HG03045 (cell line): ENCODE measurements around the gene C17orf107.
A peak's percentile ranks its signal among the peaks of the same experiment; 100 is the strongest.
"Not testable (repeated sequence)": the region's sequence is repeated elsewhere in the genome, so short reads cannot be mapped to it uniquely, and the experiment has no call there.

Experiments
- ATAC-seq: cut with Tn5 transposase; IDR thresholded peaks from one replicate; pipeline ENCODE4 v1.9.1; 2021; ENCODE audit warnings: mild to moderate bottlenecking, moderate library complexity; ENCODE audit not compliant: unreplicated experiment

Gene C17orf107

GRCh38 chr17:4899341-4900230 is at the start of gene C17orf107:
TSS of gene C17orf107 (plus strand) at chr17:4899536. CDS start at chr17:4899763, 227 bp downstream.
- ATAC-seq: peak; percentile 58

DNA sequence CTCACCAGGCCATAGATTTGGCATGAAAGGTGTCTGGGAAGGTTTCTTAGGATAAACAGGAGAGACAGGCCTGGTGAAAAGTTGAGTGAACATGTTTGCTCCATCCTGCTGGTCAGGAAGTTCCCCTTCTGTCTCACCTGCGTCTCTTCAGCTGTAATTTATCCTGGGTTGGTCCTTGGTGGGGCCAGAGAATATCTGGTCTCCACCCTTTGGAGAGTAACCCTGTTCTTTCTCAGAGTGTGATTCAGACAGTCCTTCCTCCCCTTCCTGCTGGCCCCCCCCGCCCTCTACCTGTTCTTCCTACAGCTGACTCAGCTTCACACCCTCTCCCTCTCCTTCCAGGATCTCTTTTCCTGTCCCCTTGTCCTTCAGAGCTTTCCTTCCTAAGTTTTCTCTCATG is 49.1 kb upstream of the C17orf107 start:
- ATAC-seq: no peak

GRCh38 chr17:4851084-4851483 is 48.3 kb upstream of the C17orf107 start:
- no peak for ATAC-seq

- no peak for ATAC-seq
Measured at GRCh38 chr17:4852567-4853207, 46.6 kb upstream of the C17orf107 start.

- ATAC-seq: no peak
Measured at GRCh38 chr17:4853208-4853671, 46.1 kb upstream of the C17orf107 start.

GRCh38 chr17:4854111-4854681 is 45.1 kb upstream of the C17orf107 start:
- ATAC-seq: no peak

GRCh38 chr17:4856271-4856936 is 42.9 kb upstream of the C17orf107 start:
- no peak for ATAC-seq

DNA sequence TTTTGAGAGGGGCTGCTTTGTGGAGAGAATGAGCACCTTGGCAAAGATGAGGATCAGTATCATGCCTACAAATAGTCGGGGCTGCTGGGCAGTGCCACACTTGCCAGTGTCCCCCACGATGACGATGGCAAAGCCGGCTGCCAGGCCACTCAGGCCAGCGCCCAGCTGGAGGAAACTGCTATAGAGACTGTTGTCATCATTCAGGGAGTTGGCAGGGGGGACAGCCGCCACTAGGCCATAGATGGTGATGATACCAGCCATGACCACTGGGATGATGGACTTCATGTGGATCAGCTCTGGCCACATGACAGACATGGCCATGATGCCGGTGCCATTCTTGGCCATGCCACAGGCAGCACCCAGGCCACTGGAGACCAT is 42.4 kb upstream of the C17orf107 start:
- ATAC-seq: no peak

- not testable (repeated sequence) for ATAC-seq
Measured at GRCh38 chr17:4857347-4857746, 42.0 kb upstream of the C17orf107 start.

GRCh38 chr17:4858068-4858881 is 41.1 kb upstream of the C17orf107 start:
- ATAC-seq: no peak

DNA sequence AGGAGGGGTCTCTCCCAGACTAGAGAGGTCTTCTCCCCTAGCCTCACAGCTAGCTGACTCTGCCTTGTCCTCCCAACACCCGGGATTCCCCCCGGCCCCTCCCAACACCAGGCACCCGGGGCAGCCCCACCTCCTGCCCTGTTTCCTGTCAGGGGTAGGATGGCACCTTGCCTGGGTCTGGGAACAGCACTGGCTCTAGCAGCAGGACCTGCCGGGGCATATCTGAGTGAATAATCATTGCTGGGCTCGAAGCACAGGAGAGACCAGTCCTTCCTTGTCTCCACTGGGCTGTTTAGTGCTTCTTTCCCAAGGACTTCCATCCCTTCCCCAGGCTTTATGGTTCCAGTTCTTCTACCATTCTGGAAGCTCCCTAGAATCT is 40.5 kb upstream of the C17orf107 start:
- ATAC-seq: no peak

- ATAC-seq: no peak
Measured at GRCh38 chr17:4859816-4860625, 39.3 kb upstream of the C17orf107 start.

DNA sequence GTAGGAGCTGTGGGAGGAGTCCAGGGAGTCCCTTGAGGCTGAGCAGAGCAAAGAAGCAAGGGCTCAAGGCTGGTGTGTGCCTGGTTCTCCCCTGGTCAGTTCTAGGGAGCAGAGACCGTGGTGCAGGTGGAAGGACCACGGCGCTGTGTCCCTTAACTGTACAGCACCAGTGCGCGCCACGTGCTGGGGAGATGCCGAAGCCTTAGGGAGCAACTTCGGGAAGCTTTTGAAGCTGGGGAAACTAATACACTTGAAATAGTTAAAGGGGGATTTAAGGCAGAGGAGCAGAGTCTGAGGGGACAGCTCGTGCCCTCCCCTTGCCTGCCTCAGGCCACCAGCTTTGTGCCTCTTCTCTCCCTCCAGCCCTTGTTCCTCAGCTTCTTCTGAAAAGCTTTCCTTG is 38.7 kb upstream of the C17orf107 start:
- no peak for ATAC-seq

DNA sequence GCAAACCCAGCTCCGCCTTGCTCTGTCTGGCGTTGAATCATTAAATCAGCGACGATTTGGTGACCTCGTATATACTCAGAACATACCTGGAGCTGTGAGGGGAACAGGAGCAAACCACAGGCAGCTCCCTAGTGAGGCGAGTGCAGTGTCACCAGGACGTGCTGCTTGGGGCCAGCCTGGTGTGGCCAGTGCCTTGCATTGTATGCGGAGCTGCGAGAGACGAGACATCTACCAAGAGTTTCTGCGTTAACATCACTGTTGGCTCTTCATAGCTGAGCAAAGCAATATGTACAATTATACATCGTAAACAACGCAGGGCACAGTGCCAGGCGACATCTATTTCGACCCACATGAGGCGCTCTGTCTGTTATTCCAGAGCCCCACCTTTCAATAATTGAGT is 38.3 kb upstream of the C17orf107 start:
- ATAC-seq: no peak

DNA sequence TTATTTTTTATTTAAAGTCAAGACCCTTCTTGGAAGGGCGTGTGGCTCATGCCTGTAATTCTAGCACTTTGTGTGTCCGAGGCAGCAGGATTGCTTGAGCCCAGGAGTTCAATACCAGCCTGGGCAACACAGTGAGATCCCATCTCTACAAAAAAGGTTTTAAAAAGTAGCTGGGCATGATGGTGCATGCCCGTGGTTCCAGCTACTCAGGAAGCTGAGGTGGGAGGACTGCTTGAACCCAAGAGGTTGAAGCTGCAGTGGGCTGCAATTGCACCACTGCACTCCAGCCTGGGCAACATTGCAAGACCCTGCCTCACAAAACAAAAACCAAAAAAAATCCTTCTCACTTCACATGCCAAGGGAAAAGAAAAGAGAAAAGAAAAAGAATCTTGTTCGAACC is 36.6 kb upstream of the C17orf107 start:
- no peak for ATAC-seq

GRCh38 chr17:4863321-4863720 is 36.0 kb upstream of the C17orf107 start:
- no peak for ATAC-seq

DNA sequence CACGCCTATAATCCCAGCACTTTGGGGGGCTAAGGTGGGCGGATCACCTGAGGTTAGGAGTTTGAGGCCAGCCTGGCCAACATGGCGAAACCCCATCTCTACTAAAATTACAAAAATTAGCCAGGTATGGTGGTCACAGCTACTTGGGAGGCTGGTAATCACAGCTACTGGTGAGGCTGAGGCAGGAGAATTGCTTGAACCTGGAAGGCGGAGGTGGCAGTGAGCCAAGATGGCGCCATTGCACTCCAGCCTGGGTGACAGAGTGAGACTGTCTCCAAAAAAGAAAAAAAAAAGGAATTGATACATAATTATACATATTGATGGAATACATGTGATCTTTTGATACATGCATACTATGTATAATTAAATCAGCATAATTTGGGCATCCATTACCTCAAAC is 31.8 kb upstream of the C17orf107 start:
- ATAC-seq: not testable (repeated sequence)

- ATAC-seq: not testable (repeated sequence)
Measured at GRCh38 chr17:4869058-4869998, 30.0 kb upstream of the C17orf107 start.

DNA sequence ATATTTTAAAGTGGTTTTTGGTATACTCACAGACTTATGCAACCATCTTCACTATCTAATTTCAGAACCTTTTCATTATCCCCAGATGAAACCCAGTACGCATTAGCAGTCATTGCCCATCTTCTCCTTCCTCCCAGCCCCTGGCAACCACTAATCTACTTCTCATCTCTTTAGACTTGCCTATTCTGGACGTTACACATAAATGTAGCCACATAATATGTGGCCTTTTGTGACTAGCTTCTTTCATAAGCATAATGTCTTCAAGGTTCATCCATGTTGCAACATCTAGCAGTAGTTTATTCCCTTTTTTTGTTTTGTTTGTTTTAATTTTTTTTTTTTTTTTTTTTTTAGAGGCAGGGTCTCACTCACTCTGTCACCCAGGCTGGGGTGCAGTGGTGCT is 28.5 kb upstream of the C17orf107 start:
- no peak for ATAC-seq
